Measurements from ENCODE around the gene FUT8.
A peak's percentile ranks its signal among the peaks of the same experiment; 100 is the strongest.

FUT8 gene

GRCh38 chr14:65412032-65412846 is at the start of gene FUT8:
TSS of gene FUT8 (plus strand) at chr14:65412730. CDS start at chr14:65561564, 148,834 bp downstream.
- peak; percentile 96 for DNase-seq

GRCh38 chr14:65366802-65367565 is 45.5 kb upstream of the FUT8 start:
- DNase-seq = no peak

GRCh38 chr14:65369560-65369959 is 43.0 kb upstream of the FUT8 start:
- no peak for DNase-seq

- DNase-seq = no peak
These were observed 41.7 kb upstream of the FUT8 start for GRCh38 chr14:65370801-65371248.

GRCh38 chr14:65371784-65372183 is 40.7 kb upstream of the FUT8 start:
- DNase-seq = no peak

- DNase-seq = no peak
These were observed 39.4 kb upstream of the FUT8 start for GRCh38 chr14:65373016-65373670.

- DNase-seq = no peak
These were observed 38.9 kb upstream of the FUT8 start for GRCh38 chr14:65373671-65374039.

- DNase-seq = no peak
These were observed 35.0 kb upstream of the FUT8 start for GRCh38 chr14:65377576-65377975.

GRCh38 chr14:65382586-65382985 is 29.9 kb upstream of the FUT8 start:
- no peak for DNase-seq

GRCh38 chr14:65387171-65387570 is 25.4 kb upstream of the FUT8 start:
- DNase-seq = no peak

- DNase-seq = no peak
These were observed 24.9 kb upstream of the FUT8 start for GRCh38 chr14:65387628-65388027.

GRCh38 chr14:65392296-65392695 is 20.2 kb upstream of the FUT8 start:
- DNase-seq = no peak

- DNase-seq = no peak
These were observed 16.2 kb upstream of the FUT8 start for GRCh38 chr14:65396082-65396910.

GRCh38 chr14:65403231-65403630 is 9.3 kb upstream of the FUT8 start:
- DNase-seq = no peak

GRCh38 chr14:65408113-65408512 is 4.4 kb upstream of the FUT8 start:
- no peak for DNase-seq

GRCh38 chr14:65410640-65411039 is 1.9 kb upstream of the FUT8 start:
- no peak for DNase-seq

GRCh38 chr14:65411656-65412031 is 886 bp upstream of the FUT8 start:
- DNase-seq = peak; percentile 80

GRCh38 chr14:65412856-65413738 is 567 bp downstream of the FUT8 start:
- DNase-seq = peak; percentile 17

GRCh38 chr14:65413739-65414045 is 1.2 kb downstream of the FUT8 start:
- DNase-seq = no peak

- DNase-seq = peak; percentile 52
These were observed 2.5 kb downstream of the FUT8 start for GRCh38 chr14:65414961-65415589.

- no peak for DNase-seq
These were observed 3.1 kb downstream of the FUT8 start for GRCh38 chr14:65415613-65416012.
